GM18499 (cell line): ENCODE results near the gene LRIG2.
"Not testable (repeated sequence)": the region's sequence is repeated elsewhere in the genome, so short reads cannot be mapped to it uniquely, and the experiment has no call there.

Experiments used
- ATAC-seq: cut with Tn5 transposase; IDR thresholded peaks from one replicate; pipeline ENCODE4 v1.9.1; 2021; ENCODE audit warnings: moderate number of reproducible peaks; ENCODE audit not compliant: insufficient read depth, unreplicated experiment

Gene LRIG2

GRCh38 chr1:113072757-113073478 is at the start of gene LRIG2:
Gene LRIG2 (plus strand): TSS chr1:113073198. CDS start chr1:113073407, 209 bp downstream.
- peak; percentile 82 for ATAC-seq

- not testable (repeated sequence) for ATAC-seq
Measured at GRCh38 chr1:113023316-113023715, 49.7 kb upstream of the LRIG2 start.

- no peak for ATAC-seq
Measured at GRCh38 chr1:113027007-113027406, 46.0 kb upstream of the LRIG2 start.

- ATAC-seq: no peak
Measured at GRCh38 chr1:113027449-113027848, 45.5 kb upstream of the LRIG2 start.

- no peak for ATAC-seq
Measured at GRCh38 chr1:113029822-113030221, 43.2 kb upstream of the LRIG2 start.

- no peak for ATAC-seq
Measured at GRCh38 chr1:113031171-113031933, 41.6 kb upstream of the LRIG2 start.

GRCh38 chr1:113035086-113035485 is 37.9 kb upstream of the LRIG2 start:
- no peak for ATAC-seq

GRCh38 chr1:113036639-113037321 is 36.2 kb upstream of the LRIG2 start:
- no peak for ATAC-seq

GRCh38 chr1:113040041-113040440 is 33.0 kb upstream of the LRIG2 start:
- no peak for ATAC-seq

- ATAC-seq: no peak
Measured at GRCh38 chr1:113040718-113041412, 32.1 kb upstream of the LRIG2 start.

- no peak for ATAC-seq
Measured at GRCh38 chr1:113041569-113042284, 31.3 kb upstream of the LRIG2 start.

- no peak for ATAC-seq
Measured at GRCh38 chr1:113042285-113043143, 30.5 kb upstream of the LRIG2 start.

GRCh38 chr1:113043144-113043488 is 29.9 kb upstream of the LRIG2 start:
- not testable (repeated sequence) for ATAC-seq

GRCh38 chr1:113046569-113046968 is 26.4 kb upstream of the LRIG2 start:
- ATAC-seq: no peak

- no peak for ATAC-seq
Measured at GRCh38 chr1:113048064-113048463, 24.9 kb upstream of the LRIG2 start.

GRCh38 chr1:113053344-113054126 is 19.5 kb upstream of the LRIG2 start:
- no peak for ATAC-seq

- no peak for ATAC-seq
Measured at GRCh38 chr1:113055570-113055969, 17.4 kb upstream of the LRIG2 start.

GRCh38 chr1:113057006-113057405 is 16.0 kb upstream of the LRIG2 start:
- no peak for ATAC-seq
